Prostate gland (tissue), 2 donors: ENCODE measurements around the gene KCNQ4. TPM values are rescaled to one million over a fixed set of nuclear protein-coding genes. Genes with fewer than 3 reads are reported as not detected.

ENCODE experiments used
- DNase-seq: peaks from one replicate; pipeline ENCODE4 v3.0.0-alpha.2; 2019; ENCODE audit warnings: low spot score
- H3K27ac ChIP-seq, 2 donors: fragments of 200-600 bp; sonication (generic); 2 replicates each; pipeline ENCODE4 v1.5.1; 2017 to 2019
- H3K27me3 ChIP-seq: fragments of 200-600 bp; sonication (generic); replicated peaks from 2 replicates; pipeline ENCODE4 v1.5.1; 2019; ENCODE audit not compliant: insufficient read depth
- H3K36me3 ChIP-seq, 2 donors: fragments of 200-600 bp; sonication (generic); 1 replicate in 1 of 2; 2 replicates in 1 of 2; pipeline versions ENCODE4 v1.5.1 to v1.8.1; 2017 to 2019
- H3K4me1 ChIP-seq: fragments of 200-600 bp; sonication (generic); replicated peaks from 2 replicates; pipeline ENCODE4 v1.5.1; 2019
- H3K4me3 ChIP-seq, 2 donors: fragments of 200-600 bp; sonication (generic); 2 replicates each; pipeline ENCODE4 v1.5.1; 2017 to 2019
- H3K9me3 ChIP-seq: fragments of 200-600 bp; sonication (generic); 2 replicates; pipeline ENCODE4 v1.5.1; 2017
- POLR2A ChIP-seq: fragments of 450-650 bp; IDR thresholded peaks from one replicate; pipeline ENCODE4 v1.6.1; 2016; ENCODE audit warnings: antibody characterized with exemption, mild to moderate bottlenecking
- POLR2AphosphoS5 ChIP-seq: sonication (generic); formaldehyde crosslinking; IDR thresholded peaks from one replicate; pipeline ENCODE4 v1.6.1; 2017; ENCODE audit warnings: antibody characterized with exemption
- WGBS: methylation state at CpG from one replicate; pipeline ENCODE4 v1.1.5; 2018; 5-methylcytosine and 5-hydroxymethylcytosine counted together
- intact Hi-C: fragments of 100-400 bp; cut with DNase I; formaldehyde crosslinking; loops from one replicate; pipeline ENCODE4 v1.14.2; 2022
- total RNA-seq, 2 donors: library from RNA; depleted of rRNA; stranded (reverse); fragments of >200 nt; gene quantifications; one replicate each; pipeline ENCODE4 v1.1.0, GENCODE V29; 2016
- TF ChIP-seq, protein P1 (sequence below), 4 experiments: fragments of 200-600 bp in 2 of 4; fragments of 450-650 bp in 2 of 4; sonication (generic) in 2 of 4; IDR thresholded peaks; 1 replicate in 3 of 4; 2 replicates in 1 of 4; pipeline ENCODE4 v1.5.1; 2016 to 2019; ENCODE audit warnings: antibody characterized with exemption in 4 of 4, mild to moderate bottlenecking in 2 of 4, moderate library complexity in 2 of 4

The KCNQ4 gene
- total RNA-seq, 2 donors from 2014 or later, result 1.8 to 3.1 TPM

DNA sequence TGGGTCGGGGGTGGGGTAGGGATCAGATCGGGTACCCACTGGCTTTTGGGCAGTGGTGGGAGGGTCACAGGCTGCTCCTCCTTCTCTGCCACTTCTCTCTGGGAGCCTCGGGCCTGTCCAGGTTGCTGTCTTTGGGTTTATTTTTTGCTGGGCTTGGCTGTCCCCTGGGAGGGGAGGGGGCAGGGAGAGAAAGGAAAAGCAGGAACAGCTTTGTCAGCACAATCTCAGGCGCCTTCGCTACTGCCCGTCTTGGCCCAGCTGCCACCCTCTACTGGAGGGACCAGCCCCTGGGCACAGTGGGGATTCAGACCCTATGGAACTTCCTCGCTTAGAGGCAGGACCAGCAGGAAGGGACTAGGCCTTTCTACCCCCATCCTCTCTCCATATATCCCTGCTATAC, 8.4 kb downstream of the KCNQ4 start:
- H3K27ac ChIP-seq, result no peak overlapping the region
- intact Hi-C loops, result no loop called here
- H3K9me3 ChIP-seq, result no peaks in the 10 kb centered on the region
- no peak for DNase-seq
- H3K27me3 ChIP-seq, result no peaks in the 10 kb centered on the region
- H3K36me3 ChIP-seq, result no peaks in the 10 kb centered on the region
- no peak overlapping the region for H3K4me3 ChIP-seq
- WGBS, result 65% methylated on average over 7 of the region's 7 CpGs
- TF ChIP-seq POLR2AphosphoS5 (no peak), POLR2A (no peak)
- TF ChIP-seq, protein P1, sequence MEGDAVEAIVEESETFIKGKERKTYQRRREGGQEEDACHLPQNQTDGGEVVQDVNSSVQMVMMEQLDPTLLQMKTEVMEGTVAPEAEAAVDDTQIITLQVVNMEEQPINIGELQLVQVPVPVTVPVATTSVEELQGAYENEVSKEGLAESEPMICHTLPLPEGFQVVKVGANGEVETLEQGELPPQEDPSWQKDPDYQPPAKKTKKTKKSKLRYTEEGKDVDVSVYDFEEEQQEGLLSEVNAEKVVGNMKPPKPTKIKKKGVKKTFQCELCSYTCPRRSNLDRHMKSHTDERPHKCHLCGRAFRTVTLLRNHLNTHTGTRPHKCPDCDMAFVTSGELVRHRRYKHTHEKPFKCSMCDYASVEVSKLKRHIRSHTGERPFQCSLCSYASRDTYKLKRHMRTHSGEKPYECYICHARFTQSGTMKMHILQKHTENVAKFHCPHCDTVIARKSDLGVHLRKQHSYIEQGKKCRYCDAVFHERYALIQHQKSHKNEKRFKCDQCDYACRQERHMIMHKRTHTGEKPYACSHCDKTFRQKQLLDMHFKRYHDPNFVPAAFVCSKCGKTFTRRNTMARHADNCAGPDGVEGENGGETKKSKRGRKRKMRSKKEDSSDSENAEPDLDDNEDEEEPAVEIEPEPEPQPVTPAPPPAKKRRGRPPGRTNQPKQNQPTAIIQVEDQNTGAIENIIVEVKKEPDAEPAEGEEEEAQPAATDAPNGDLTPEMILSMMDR (IDR thresholded peaks at IDR 0.05), result no peak
- H3K4me1 ChIP-seq, result no peaks in the 10 kb centered on the region

DNA sequence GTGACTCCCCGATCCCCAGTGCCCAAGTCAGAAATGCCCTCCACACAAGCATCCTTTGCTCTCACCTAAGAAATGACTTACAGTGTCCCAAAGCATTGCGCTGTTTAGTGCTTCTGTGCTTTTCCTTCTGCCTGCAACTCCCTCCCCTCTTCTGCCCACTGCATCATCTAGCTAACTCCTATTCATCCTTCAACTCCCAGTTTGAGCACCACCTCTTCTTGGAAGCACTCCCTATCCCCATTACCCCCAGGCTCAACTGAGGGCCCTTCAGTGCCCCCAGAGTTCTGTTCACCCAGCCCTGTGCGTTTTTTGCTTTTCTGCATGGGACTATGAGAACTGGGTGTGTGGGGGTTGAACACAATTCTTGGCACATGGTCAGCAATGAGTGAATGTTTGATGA, 10.0 kb downstream of the KCNQ4 start:
- no peak for TF ChIP-seq POLR2AphosphoS5
- no peak for TF ChIP-seq POLR2A
- TF ChIP-seq, protein P1 (IDR thresholded peaks at IDR 0.05), result no peak
- H3K4me1 ChIP-seq, result no peaks in the 10 kb centered on the region
- H3K4me3 ChIP-seq, result no peak overlapping the region
- no peaks in the 10 kb centered on the region for H3K9me3 ChIP-seq
- no peak for DNase-seq
- H3K27ac ChIP-seq, result no peak overlapping the region
- intact Hi-C loops, result no loop called here
- no peaks in the 10 kb centered on the region for H3K27me3 ChIP-seq
- WGBS, result 92% methylated on average over 3 of the region's 3 CpGs
- no peaks in the 10 kb centered on the region for H3K36me3 ChIP-seq

DNA sequence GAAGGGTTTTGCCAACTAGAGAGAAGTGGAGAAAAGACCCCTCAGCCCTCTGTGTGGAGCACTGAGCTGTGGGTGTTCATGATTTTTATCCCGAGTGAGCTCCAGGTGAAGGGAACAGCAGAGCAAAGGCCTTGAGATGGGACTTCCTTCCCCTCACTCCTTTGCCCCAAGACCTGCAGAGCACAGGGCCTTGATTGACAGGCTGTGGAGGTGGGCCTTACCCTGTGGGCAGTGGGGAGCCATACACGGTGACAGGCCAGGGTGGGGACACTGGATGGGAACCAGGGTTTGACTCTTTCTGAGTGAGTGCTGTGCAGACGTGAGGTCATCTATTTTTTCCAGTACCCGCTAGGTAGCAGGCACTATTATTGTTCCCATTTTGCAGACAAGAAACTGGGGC, 10.5 kb downstream of the KCNQ4 start:
- no peaks in the 10 kb centered on the region for H3K27me3 ChIP-seq
- H3K36me3 ChIP-seq, result no peaks in the 10 kb centered on the region
- no peak overlapping the region for H3K4me3 ChIP-seq
- no peak overlapping the region for H3K27ac ChIP-seq
- no peaks in the 10 kb centered on the region for H3K4me1 ChIP-seq
- TF ChIP-seq, protein P1 (IDR thresholded peaks at IDR 0.05), result no peak
- TF ChIP-seq POLR2A (no peak), POLR2AphosphoS5 (no peak)
- H3K9me3 ChIP-seq, result no peaks in the 10 kb centered on the region
- no peak for DNase-seq
- WGBS, result 87% methylated on average over 4 of the region's 4 CpGs
- intact Hi-C loops, result no loop called here

DNA sequence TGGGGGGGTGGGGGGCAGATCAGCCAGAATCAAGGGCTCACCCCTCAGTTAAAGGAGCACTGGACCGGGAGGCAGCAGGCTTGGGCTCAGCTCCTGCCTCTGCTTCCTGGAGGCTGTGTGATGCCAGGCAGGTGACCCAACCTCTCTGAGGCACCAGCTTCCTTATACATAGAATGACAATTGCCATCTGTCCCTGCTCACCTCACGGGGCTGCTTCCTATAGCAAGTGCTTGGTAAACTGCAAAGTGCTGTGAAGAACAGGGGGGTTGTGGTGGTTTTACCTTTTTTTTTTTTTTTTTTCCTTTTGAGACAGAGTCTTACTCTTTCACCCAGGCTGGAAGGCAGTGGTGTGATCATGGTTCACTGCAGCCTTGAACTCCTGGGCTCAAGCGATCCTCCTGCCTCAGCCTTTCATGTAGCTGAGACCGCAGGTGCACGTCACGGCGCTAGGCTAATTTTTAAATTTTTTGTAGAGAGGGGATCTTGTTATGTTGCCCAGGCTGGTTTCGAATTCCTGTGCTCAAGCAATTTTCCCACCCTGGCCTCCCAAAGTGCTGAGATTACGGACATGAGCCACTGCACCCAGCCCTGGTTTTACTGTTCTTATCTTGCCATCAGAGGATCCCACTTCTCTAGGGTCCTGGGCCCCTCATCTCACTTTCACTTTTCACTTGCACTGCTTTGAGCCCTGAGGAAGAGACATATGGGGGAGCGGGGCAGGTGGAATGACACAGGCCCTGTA, 11.6 kb downstream of the KCNQ4 start:
- DNase-seq, result no peak
- Histone ChIP-seq H3K4me1 (no peaks in the 10 kb centered on the region), H3K9me3 (no peaks in the 10 kb centered on the region), H3K36me3 (no peaks in the 10 kb centered on the region), H3K27me3 (no peaks in the 10 kb centered on the region), H3K27ac (no peak overlapping the region), H3K4me3 (no peak overlapping the region)
- intact Hi-C loops, result no loop called here
- TF ChIP-seq, protein P1 (IDR thresholded peaks at IDR 0.05), result no peak
- TF ChIP-seq POLR2A, result no peak
- TF ChIP-seq POLR2AphosphoS5, result no peak
- WGBS, result 75% methylated on average over 10 of the region's 10 CpGs

DNA sequence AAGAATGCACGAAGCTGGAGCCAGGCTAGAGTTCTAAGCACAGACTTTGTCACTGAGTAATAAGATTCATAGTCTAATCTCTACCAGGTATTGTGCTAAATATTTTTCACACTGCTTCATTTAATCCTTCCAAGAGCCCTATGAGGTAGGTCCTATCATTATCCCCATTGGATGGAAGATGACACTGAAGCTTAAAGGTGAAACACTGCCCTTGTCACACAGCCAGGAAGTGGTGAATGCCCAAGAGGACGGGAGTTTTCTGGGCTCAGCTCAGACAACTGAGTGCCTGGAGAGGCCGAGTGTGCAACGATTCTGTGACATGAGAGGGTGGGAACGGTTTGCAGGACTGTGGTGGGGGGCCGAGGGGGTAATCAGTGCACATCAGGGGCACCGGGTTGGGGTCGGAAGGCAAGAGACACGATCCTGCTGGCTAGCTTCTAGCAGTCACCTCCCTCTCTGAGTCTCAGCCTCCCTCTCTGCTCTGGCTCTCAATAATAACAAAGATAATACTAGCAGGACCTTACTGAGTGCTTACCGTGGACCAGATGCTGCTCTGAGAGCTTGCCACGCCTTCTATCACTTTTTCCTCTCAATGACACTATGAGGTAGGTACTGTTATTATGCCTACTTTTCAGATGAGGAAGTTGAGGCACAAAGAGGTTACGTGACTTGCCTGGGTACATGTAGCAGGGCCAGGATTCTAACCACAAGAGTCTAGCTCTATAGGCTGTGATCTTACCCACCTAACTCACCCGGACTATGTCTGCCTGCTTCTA, 12.4 kb downstream of the KCNQ4 start:
- 70% methylated on average over 13 of the region's 13 CpGs for WGBS
- Histone ChIP-seq H3K27ac (no peak overlapping the region), H3K9me3 (no peaks in the 10 kb centered on the region), H3K4me3 (no peak overlapping the region), H3K4me1 (no peaks in the 10 kb centered on the region), H3K36me3 (no peaks in the 10 kb centered on the region), H3K27me3 (no peaks in the 10 kb centered on the region)
- intact Hi-C loops, result no loop called here
- TF ChIP-seq, protein P1 (IDR thresholded peaks at IDR 0.05), result no peak
- TF ChIP-seq POLR2AphosphoS5, result no peak
- TF ChIP-seq POLR2A, result no peak
- DNase-seq, result no peak
